Inferior parietal cortex (tissue), 1 donor: ENCODE results near the gene MPST.

ENCODE experiments used
- DNase-seq: peaks from one replicate; pipeline ENCODE4 v3.0.0-alpha.2; 2016; ENCODE audit errors: extremely low spot score

MPST gene

DNA sequence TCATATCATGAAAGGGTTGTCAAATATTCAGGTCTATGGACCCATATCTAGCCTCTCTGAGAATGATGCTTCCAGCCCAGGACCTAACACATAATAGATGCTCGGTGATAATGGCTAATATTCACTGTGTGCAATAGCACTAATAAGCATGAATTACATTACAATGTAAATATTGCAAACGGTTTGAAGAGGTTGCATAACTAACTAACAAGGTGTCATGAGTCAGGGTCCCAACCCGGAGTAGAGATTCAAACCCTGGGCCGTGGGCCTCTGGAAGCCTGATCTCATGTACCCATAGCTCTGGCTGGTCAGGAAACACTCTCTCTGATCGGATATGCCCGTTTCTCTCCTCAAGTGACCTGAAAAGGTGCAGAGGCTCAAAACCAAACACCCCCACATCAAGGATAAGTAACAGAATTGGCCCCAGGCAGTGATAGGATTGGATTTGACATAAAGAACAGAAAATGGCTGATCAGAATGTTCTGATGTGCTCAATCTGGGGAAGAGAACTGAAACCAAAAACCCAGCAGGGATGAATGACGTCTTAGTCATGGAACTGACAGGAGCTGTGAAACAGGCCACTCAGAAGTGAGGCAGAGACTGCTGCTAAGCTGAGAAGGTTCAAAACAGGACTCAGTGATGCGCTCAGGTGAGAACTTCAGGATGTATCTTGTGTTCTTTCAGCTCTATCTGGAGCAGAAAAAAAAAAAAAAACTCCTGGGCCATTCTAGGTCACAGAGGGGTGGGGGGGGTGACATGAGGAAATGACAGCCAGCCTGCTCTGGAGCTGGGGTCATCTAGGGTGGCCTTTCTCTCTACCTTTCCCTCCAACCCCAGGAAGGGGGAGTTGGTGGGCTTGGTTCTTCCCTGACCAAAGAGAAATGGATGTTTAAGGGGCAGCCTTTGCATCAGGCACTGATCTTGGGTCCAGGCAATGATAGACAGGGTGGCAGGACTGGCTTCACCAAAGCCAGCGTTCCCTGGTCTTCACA, 25.4 kb downstream of the MPST start:
- DNase-seq = no peak

DNA sequence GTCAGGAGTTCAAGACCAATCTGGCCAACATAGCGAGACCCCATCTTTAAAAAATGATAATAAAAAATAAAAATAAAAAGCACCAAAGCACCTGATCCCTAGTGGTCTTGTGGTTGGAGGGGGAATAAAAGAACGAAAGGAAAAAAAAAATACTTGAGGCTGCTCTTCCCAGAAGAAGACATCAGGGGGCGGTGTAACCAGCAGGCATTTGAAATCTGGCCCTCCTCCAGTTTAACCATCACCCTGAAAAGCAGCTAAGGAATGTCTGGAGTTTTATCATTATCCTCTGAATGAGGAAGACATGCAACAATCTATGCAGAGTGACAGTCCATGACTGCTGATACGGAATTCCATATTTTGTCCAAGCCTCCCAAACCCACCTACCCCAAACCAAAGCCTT, 26.4 kb downstream of the MPST start:
- DNase-seq = no peak

DNA sequence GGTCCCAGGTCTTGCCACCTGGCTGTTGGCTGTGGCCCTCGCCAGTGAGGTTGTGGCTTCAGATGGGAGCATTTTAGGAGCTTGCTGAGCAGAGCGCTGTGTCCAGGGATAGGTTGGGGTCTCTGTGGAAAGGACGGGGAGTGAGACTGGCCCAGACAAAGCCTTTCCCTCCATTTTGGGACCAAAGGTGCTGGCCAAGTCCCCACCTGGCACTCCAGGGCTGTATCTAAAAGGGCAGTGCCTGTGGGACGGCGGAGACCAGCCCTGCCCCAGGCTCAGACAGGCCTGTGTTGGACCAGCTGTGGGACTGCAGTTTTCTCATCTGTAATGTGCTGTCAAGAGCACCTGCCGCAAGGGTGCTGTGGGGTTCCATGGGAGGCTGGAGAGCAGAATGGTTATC, 27.0 kb downstream of the MPST start:
- DNase-seq = no peak

DNA sequence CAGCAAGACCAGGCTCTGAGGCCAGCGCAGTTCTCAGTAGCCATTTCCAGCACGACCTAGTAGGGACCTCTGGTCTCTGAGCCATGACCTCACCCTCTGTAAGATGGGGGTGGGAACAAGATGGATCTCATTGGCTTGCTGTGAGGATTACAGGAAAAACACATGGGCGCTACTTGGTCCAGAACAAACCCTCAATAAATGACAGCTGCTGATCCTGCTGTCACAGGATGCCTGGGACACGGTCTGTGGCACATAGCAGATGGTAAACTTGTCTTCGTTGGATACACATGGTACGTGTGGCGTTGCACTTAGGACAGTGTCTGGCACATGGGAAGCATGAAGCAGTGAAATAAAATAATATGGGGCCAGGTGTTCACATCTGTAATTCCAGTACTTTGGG, 27.5 kb downstream of the MPST start:
- DNase-seq = no peak

DNA sequence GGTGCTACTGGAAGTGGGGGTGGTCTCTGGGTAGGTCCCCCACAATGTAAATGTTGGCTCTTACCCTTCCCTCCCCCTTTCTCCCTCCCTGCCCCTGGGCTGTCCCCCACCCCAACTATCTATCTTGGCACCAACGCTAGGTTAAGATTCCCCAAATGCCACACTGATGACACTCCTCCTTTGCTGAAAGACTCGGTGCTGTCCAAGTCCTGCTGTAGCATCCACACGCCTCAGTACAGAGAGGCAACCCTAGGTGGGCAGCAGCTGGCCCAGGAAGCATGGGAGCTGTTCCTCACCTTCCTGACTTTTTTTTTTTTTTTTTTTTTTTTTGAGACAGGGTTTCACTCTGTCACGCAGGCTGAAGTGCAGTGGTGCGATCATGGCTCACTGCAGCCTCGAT, 28.6 kb downstream of the MPST start:
- DNase-seq = no peak

DNA sequence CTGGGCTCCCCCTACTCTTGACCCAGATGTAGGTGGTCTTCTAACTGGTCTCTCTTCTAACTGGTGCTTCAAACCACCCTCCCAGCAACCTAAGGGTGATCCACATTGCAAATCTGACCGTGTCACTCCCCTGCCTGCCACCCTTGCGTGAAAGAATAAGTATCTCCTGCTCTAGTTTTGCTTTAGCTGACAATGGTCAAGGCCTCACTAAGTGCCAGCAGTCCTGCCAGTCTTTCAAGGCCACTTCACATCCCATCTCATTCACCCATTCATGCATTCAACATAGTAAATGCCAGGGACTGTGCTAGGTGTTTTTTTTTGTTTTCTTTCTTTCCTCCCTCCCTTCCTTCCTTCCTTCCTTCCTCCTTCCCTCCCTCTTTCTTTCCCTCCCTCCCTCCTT, 29.7 kb downstream of the MPST start:
- DNase-seq = no peak

DNA sequence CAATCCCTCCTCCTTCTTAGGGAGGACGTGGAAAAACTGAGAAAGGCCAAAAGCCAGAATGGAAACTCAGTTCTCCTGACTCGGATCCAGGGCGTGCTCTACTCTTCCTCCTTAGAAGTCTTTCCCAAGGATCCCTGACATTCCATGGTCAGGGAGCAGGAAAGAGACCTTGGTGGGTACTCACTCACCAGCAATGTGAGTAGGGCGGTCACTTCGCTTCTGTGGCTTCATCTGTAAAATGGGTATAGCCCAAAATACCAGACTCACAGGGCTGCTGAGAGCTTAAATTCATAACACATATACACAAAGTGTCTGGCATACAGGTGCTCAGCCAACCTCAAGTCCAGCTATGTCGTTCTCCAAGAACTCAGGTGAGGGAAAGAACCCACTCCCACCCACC, 31.4 kb downstream of the MPST start:
- DNase-seq = no peak

DNA sequence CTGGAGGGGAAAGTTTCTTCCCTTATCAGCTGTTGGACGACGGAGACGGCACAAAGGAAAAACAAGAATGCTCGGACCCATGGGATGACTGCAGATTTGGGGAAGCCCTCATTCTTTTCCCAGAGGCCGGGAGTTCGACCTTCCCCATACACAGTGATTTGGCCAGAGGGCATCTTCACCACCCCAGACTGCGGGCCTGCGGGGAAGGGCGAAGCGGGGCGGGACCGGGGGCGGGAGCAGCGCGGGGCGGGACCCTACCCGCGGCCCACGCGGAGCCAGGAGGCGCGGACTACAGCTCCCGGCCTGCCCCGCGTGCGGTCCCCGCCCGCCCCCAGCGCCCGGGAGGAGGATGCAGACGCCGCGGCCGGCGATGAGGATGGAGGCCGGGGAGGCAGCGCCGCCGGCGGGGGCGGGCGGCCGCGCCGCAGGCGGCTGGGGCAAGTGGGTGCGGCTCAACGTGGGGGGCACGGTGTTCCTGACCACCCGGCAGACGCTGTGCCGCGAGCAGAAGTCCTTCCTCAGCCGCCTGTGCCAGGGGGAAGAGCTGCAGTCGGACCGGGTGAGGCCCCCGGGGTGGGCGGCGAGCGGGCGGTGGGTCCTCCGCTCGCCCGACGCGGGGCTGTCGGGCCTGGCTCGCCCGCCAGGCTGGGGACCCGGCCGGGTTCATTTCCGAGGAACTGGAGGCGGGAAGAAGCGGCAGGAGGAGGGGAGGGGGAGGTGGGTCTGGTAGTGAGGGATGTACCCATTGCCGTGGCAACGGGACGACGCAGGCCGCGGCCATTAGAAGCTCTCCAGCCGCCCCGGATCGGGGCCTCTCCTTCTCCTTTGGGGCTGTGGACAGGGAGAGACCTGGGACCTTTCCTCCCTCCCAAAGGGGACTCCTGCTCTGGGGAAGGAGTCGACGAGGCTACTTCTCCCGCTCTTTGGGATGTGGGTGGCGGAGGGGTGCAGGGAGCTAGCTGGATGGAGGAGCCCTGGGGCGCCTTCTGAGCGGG, 32.1 kb downstream of the MPST start, which contains the start of gene KCTD17:
TSS of gene KCTD17 (plus strand) at position 352 of the 995 bp plus-strand sequence. CDS start at position 371, 19 bp downstream.
- peak; percentile 62 for DNase-seq

DNA sequence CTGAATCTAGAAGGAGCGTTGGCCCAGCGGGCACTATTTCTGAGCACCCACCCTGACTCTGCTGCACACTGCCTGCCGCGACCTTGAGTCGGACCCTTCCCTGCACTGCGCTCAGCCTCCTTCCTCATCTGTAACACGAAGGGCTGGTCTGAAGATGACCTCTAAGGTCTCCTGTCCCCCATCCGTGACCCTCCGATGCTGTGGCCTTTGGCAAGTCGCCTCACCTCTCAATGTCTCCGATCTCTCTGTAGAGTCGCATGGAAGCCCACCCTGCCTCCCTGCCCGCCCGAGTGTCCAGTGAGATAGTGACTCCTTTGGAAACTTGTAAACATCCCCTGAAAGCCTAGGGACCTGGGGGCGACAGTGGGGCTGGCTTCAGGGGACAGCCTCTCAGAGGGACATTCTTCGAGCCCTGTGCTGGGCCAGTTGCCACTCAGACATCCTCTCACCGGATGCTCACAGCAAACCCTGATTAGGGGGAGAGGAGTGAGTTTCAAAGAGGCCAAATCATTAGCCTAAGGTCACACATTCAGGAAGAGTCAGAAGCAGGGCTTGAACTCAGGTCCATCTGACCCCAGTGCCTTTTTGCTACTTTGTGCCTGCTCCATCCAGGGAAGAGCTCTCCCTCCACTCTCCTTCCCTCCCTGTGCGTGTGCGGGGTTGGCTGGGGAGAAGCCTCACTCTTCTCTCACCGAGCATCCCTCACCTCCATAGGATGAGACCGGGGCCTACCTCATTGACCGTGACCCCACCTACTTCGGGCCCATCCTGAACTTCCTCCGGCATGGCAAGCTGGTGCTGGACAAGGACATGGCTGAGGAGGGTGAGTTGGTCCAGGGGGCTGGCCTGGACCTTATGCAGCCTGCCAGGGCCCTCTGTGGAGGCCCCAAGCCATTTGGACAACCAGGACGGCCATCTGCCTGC, 33.1 kb downstream of the MPST start:
- DNase-seq = no peak

DNA sequence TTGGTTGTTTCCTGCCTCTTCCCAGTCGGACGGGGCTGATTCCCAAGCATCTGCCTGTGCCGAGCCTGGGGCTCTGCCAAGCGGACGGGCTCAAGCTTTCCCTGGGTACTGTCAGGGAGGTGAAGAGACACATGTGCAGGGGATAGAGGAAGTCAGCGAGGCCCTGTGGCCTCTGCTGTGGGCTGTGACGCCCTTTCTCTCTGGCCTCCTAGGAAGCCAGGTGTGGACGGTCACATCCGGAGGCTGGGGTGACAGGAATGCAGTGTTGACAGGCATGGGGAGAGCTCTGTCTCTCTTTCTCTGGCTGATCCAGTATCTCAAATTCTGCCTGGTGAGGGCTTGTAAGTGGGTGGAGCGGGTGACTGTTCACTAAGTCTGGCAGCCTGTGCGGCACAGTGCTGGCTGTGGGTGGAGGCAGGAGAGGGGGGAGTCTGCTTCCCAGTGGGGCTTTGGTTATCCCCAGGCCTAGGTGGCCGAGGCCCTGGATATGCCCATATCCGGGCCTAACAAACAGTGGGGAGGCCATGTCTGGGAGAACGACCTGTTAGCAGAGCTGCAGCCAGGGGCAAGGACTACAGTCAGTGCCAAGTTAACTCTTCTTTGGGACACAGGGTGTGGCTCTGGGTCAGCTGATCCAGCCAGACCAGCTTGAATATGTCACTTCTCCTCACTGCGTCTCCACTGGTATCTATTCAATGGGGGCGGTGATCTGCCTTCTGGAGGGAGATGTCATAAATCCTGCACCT, 33.9 kb downstream of the MPST start:
- no peak for DNase-seq

DNA sequence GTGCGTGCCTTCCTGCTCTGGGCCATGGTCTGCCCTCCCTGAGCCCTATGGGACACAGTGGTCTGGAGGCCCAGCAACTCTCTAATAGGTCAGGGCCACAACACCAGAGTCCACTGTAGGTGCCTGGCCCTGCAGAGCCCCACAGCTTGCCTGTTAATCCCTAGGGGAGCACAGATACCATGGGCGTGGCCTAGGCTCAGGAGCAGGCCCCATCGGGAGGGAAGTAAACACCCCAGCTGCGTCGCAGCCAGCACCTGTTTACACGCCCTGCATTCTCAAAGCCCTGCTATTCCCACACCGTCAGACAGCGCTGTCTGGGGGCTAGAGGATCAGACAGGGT, 34.5 kb downstream of the MPST start:
- no peak for DNase-seq

DNA sequence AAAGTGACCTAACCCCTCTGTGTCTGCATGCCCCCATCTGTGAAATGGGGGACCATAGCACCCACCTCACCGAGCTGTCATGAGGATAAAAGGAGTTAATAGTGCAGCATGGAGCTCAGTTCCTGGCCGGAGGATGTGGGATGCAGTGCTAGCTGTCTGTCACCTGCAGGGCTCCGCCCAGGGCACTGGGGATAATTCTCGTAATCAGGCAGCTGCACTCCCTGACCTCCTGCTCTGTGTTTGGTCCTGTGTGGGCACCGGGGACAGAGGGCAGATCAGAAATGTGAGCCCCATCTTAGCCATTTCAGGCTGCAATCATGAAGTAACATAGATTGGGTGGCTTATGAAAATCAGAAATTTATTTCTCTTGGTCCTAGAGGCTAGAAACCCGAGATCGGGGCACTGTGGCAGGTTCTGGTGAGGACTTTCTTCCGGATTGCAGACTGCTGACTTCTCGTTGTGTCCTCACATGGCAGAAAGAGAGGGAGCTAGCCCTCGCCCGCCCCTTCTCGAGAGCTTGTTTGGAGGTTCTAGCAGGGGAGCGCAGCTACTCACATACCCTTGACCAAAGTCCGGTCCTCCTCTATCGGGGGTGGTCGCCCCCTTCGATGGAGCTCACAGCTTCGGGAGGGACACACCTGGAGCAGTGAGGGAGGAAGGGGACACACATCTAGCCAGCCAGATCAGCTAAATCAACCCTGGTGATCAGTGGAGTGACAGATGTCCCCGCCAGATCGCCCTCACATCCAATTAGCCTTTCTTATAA, 35.2 kb downstream of the MPST start:
- DNase-seq = no peak

DNA sequence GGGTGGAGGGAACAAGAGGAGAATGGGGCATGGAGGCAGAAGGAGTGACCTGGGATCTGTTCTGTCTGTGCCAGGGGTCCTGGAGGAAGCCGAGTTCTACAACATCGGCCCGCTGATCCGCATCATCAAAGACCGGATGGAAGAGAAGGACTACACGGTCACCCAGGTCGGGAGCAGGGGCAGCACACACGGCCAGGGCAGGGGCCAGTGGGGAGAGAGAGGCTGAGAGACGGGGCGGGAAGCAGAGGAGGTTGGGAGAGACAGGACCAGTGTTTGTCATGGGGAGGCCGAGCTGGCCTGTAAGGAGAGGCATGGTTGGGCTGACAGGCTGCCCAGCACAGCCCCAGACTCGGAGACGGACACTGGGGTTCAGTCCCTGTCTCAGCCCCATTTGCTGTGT, 36.7 kb downstream of the MPST start:
- no peak for DNase-seq

DNA sequence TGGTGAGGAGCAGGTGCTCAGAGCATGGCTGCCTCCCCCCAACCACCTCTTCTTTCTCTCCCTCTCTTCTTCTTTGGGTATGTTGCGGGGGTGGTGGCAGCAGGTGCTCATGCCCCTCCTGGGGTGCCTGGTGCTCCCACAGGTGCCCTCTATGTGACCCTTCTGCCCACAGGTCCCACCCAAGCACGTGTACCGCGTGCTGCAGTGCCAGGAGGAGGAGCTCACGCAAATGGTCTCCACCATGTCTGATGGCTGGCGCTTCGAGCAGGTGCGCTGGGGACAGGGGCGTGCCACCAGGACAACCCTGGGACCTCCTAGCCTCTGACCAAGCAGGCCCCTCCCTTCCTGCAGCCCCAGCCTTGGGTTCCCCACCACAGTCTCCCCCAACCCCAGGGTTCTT, 37.7 kb downstream of the MPST start:
- DNase-seq = no peak

DNA sequence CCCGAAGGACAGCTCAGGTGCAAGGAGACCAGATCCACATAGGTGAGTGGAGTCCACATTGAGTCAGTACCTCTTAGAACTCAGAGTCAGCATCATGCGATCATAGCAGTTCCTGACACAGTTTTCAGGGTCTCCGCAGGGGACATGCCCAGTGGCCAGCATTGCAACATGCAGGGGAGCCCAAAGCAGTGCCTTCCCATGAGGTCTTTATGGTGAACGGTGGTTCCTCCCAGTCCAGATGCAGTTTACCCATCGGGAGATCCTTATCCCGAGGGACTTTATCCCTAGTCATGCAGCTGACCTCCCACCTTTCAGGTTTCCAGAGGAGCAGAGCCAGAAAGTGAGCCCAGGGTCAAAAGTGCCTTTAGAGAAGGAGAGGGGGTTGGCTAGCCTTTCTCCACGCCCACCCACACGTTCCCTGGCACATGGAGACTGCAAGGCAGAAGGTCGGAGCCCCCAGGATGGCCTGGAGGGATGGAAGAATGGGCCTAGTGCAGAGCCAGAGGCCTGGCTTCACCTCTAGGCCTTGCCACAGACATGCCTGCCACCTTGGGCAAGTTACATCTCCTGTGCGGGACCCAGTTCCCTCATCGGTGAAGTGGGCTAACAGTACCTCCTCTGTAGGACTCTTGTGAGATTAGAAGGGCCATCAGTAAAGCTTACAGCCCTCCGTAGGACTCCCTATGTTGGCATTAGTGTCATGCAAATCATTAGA, 38.4 kb downstream of the MPST start:
- no peak for DNase-seq

DNA sequence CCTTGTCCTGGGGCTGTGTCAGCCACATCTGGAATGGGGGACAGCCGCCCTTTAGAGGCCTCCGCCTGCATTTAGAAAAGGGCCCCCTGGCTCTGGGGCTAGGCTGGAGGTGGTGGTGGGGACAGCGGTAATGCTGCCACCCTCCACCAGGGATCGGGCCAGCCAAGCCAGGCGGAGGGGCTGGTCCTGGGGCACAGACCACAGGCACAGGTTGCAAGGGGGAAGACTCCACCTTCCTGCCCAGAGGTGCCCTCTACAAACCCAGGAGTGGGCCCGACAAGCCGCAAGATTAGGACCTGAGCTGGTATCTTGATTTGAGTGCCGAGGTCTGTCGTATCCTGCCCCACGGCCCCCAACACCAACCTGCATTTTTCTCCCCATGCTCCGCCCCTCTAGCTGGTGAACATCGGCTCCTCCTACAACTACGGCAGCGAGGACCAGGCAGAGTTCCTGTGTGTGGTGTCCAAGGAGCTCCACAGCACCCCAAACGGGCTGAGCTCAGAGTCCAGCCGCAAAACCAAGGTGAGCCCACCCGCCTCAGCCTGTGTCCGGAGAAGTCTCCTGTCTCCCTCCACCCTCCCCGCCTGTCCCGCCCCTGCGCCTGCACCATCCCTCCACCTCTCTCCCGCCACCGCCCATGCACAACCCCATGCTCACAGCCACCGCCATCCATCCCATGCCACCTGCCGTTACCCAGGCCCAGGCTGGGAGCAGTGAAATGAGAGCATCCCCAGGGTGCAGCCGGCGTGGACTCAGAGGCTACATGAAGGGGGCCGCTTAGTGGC, 39.6 kb downstream of the MPST start:
- no peak for DNase-seq

DNA sequence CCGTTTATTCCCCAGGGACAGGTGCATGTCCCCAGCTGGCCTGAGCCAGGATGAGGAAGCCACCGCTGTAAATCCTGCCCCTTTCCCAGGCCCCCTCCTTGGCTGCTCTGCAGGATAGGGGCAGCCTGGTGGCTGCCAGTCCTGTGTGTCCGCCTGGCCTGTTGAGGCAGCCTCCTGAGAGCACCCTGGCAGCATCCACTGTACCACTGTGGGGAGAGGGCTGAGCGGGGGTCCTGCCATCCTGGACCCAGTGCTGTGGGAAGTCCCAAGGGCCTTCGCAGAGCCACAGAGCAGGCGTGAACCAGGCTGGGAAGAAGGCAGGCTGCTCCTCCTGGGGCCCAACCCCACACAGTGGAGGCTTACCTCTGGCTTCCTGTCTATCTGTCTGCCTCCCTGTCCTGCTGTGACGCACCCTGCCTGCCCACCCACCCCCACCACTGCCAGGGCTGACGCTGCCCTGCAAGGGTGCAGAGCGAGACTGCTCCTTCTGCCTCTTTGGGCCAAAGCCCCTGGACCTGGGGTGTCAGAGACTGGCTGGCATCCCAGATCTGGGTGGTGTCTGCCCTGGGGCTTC, 40.4 kb downstream of the MPST start:
- no peak for DNase-seq
